Tibial artery (tissue), 4 donors: ENCODE data around the gene ZNF836.

Experiments
- DNase-seq, 2 donors: peaks; one replicate each; pipeline ENCODE4 v3.0.0-alpha.2; 2019
- H3K27ac ChIP-seq, 2 donors: fragments of 200-600 bp; sonication (generic) in 1 of 2; 1 replicate in 1 of 2; 2 replicates in 1 of 2; pipeline ENCODE4 v1.5.1; 2018 to 2019; ENCODE audit warnings: mild to moderate bottlenecking in 1 of 2
- H3K27me3 ChIP-seq, 2 donors: fragments of 200-600 bp; sonication (generic) in 1 of 2; one replicate each; pipeline versions ENCODE4 v1.5.1 to v1.6.0; 2016 to 2019
- H3K36me3 ChIP-seq, 3 donors: fragments of 200-600 bp; sonication (generic) in 2 of 3; one replicate each; pipeline ENCODE4 v1.5.1; 2016 to 2019; ENCODE audit warnings: mild to moderate bottlenecking in 2 of 3
- H3K4me1 ChIP-seq, 4 donors: fragments of 200-600 bp; sonication (generic) in 2 of 4; 1 replicate in 3 of 4; 2 replicates in 1 of 4; pipeline ENCODE4 v1.5.1; 2016 to 2019
- H3K4me3 ChIP-seq, 2 donors: fragments of 200-600 bp; sonication (generic) in 1 of 2; 1 replicate in 1 of 2; 2 replicates in 1 of 2; pipeline ENCODE4 v1.5.1; 2018 to 2019; ENCODE audit warnings: mild to moderate bottlenecking in 2 of 2
- H3K9me3 ChIP-seq, 3 donors: fragments of 200-600 bp; sonication (generic) in 1 of 3; one replicate each; pipeline ENCODE4 v1.5.1; 2016 to 2019
- CTCF ChIP-seq, 2 experiments: fragments of 200-600 bp in 1 of 2; fragments of 450-650 bp in 1 of 2; IDR thresholded peaks; one replicate each; pipeline ENCODE4 v1.5.1; 2017 to 2019; ENCODE audit warnings: antibody characterized with exemption in 2 of 2, mild to moderate bottlenecking in 1 of 2, moderate library complexity in 1 of 2
- intact Hi-C: fragments of 100-400 bp; cut with DNase I; formaldehyde crosslinking; loops from one replicate; pipeline ENCODE4 v1.15.0; 2023; ENCODE audit warnings: low total_unique reads

The ZNF836 gene

GRCh38 chr19:52191389-52191788 lies 20.0 kb upstream of the ZNF836 start:
- TF ChIP-seq CTCF (IDR thresholded peaks at IDR 0.05) = no peak
- H3K4me3 ChIP-seq = peak overlapping the region; percentile 87 to 95
- intact Hi-C loops = no loop called here
- no peaks in the 10 kb centered on the region for H3K9me3 ChIP-seq
- peaks cover 0 to 38% (median 32%) of the 10 kb centered on the region in 3 donors for H3K36me3 ChIP-seq
- H3K27ac ChIP-seq = peak overlapping the region; percentile 97 to 100
- H3K27me3 ChIP-seq = no peaks in the 10 kb centered on the region
- H3K4me1 ChIP-seq = peaks cover 0 to 63% (median 47%) of the 10 kb centered on the region in 4 donors
- DNase-seq = no peak

- DNase-seq = peak in 1 of 2 donors; percentile 71
- H3K9me3 ChIP-seq = no peaks in the 10 kb centered on the region
- H3K4me1 ChIP-seq = peaks cover 0 to 58% (median 44%) of the 10 kb centered on the region in 4 donors
- peak overlapping the region; percentile 97 to 100 for H3K27ac ChIP-seq
- H3K36me3 ChIP-seq = peaks cover 0 to 31% (median 25%) of the 10 kb centered on the region in 3 donors
- H3K27me3 ChIP-seq = no peaks in the 10 kb centered on the region
- peak overlapping the region; percentile 87 to 95 for H3K4me3 ChIP-seq
- intact Hi-C loops = no loop called here
- no peak for TF ChIP-seq CTCF (IDR thresholded peaks at IDR 0.05)
These were observed 19.3 kb upstream of the ZNF836 start for GRCh38 chr19:52190487-52191293.

- H3K4me1 ChIP-seq = peaks cover 0 to 54% (median 38%) of the 10 kb centered on the region in 4 donors
- intact Hi-C loops = loop anchor here (2.0 kb wide), 1 partner anchor 51 kb away; the partner anchor contains the start of gene ZNF616
- H3K4me3 ChIP-seq = peak within 1 kb of the TSS; percentile 87 to 95
- peaks cover 0 to 23% (median 17%) of the 10 kb centered on the region in 3 donors for H3K36me3 ChIP-seq
- peak within 1 kb of the TSS; percentile 97 to 100 for H3K27ac ChIP-seq
- no peaks in the 10 kb centered on the region for H3K27me3 ChIP-seq
- DNase-seq = peak; percentile 100
- no peaks in the 10 kb centered on the region for H3K9me3 ChIP-seq
- TF ChIP-seq CTCF (IDR thresholded peaks at IDR 0.05) = no peak
These were observed 18.5 kb upstream of the ZNF836 start, which contains the start of gene PPP2R1A for GRCh38 chr19:52189735-52190486. Gene PPP2R1A (plus strand): TSS chr19:52190052. CDS start chr19:52190097, 45 bp downstream.

- Histone ChIP-seq H3K9me3 (no peaks in the 10 kb centered on the region), H3K4me1 (peaks cover 0 to 46% (median 34%) of the 10 kb centered on the region in 4 donors), H3K27me3 (no peaks in the 10 kb centered on the region), H3K27ac (peak overlapping the region; percentile 86 to 95), H3K36me3 (peaks cover 0 to 15% (median 12%) of the 10 kb centered on the region in 3 donors), H3K4me3 (peak overlapping the region; percentile 49 to 51)
- DNase-seq = peak in 1 of 2 donors; percentile 24
- intact Hi-C loops = loop anchor here (2.0 kb wide), 1 partner anchor 50 kb away; the partner anchor contains the start of gene ZNF616
- TF ChIP-seq CTCF (IDR thresholded peaks at IDR 0.05) = peak in 1 of 2 experiments; percentile 36
These were observed 17.7 kb upstream of the ZNF836 start for GRCh38 chr19:52188822-52189734.

- intact Hi-C loops = no loop called here
- Histone ChIP-seq H3K4me3 (no peak overlapping the region), H3K27ac (peak overlapping the region in 1 of 2 donors; percentile 95), H3K9me3 (no peaks in the 10 kb centered on the region), H3K4me1 (peaks cover 0 to 29% (median 26%) of the 10 kb centered on the region in 4 donors), H3K27me3 (no peaks in the 10 kb centered on the region), H3K36me3 (peaks cover 0 to 3% (median 0%) of the 10 kb centered on the region in 3 donors)
- TF ChIP-seq CTCF (IDR thresholded peaks at IDR 0.05) = no peak
- no peak for DNase-seq
These were observed 16.0 kb upstream of the ZNF836 start for GRCh38 chr19:52187407-52187806.
